ENCODE data around the gene SH3TC2.
A peak's percentile ranks its signal among the peaks of the same experiment; 100 is the strongest.

SH3TC2 gene

DNA sequence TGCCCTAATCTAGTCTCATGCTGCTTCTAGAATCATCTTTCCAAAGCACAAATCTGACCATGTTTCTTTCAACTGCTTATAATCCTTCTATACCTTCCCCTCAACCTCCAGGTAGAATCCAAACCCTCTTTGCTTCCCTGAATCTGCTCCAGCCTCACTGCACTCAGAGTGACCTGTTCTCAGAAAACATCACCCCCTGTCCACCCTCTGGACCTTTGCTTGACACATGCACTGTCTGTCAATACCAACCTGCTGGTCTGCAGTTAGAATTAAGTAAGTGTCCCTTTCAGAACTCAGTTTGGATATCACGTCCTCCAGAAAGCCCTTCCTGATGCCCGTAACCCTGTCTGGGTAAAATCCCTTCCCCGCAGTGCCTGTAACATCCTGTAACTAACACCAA lies 63.1 kb downstream of the SH3TC2 start:
- no peak for DNase-seq (ENCODE audit: low spot score)

DNA sequence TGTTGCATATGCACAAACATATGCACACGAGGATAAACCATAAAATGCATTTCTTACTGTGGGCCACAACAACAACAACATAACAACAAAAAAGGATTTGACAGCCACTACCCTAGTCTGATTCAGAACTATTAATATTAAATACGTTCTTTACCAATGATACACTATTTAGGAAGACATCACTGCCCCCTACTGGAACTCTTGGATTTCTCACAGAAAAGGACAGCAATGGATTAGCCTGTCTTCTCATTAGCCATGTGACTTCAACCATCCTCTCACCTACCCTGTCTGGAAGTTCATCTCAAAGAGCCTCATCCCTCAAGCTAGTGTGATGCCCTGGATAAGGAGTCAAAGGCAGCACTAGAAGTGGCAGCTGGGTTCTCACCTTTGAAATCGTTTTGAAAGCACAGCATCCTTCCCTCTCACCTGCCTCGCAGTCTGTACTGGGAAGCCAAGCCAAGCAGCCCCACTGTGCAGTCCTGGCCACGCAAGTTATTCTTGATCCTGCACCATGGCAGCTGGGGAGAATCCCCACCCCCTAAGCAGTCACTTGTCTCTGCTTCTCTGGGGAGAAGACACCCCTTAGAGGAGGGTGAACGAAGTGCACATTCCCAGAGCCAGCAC lies 64.6 kb downstream of the SH3TC2 start:
- DNase-seq (ENCODE audit: low spot score): peak; percentile 33

DNA sequence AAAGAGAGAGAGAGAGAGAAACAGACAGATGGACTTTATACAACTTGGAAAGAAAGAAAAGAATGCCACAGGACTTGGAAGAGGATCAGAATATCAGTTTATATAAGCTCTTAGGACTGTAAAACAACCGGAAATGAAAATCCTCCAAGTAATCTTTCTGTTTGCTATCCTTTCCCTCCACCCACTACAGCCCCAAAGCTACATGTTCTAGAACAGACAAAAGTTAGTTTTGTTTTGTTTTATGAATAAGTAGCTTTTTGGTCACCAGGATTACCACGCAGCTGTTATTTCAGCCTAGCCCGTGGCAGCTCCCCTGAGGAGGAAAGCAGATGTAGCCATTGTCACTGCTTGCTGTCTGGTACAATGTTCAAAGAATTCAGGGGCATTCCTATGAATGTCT lies 66.6 kb downstream of the SH3TC2 start:
- DNase-seq (ENCODE audit: low spot score): no peak

GRCh38 chr5:148995791-148996190 lies 67.1 kb downstream of the SH3TC2 start:
- no peak for DNase-seq (ENCODE audit: low spot score)

DNA sequence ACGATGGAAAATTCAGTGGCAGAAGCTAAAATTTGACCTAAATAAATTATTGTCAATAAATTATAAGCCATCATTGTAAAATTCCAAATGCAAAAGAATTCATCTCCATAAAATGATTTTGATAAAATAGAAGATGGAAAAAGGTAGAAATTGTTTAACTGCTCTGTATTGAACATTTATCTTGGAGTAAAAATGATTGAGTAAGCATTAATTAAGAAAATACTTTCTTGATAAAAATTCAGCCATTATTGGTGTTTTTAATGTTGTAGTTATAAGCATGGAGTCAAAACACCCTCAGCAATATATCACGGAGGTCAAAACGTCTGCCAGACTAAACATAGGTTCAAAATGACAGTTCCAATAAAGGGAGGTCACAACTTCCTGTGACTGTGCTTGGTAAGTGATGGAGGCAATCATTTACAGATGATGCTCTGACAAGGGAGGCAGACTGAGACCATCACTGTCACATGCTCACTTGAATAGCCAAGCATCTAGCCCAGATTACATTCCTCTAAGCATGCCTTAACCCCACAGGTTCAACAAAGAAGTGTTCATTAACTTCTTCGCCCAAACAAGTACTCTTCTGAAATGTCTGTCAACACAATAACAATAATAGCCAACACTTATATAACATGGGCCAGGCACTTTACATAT lies 69.5 kb downstream of the SH3TC2 start:
- DNase-seq (ENCODE audit: low spot score): no peak

GRCh38 chr5:148992265-148992664 lies 70.6 kb downstream of the SH3TC2 start:
- no peak for DNase-seq (ENCODE audit: low spot score)

- DNase-seq (ENCODE audit: low spot score): peak; percentile 17
These were observed 71.3 kb downstream of the SH3TC2 start for GRCh38 chr5:148991566-148991965.

DNA sequence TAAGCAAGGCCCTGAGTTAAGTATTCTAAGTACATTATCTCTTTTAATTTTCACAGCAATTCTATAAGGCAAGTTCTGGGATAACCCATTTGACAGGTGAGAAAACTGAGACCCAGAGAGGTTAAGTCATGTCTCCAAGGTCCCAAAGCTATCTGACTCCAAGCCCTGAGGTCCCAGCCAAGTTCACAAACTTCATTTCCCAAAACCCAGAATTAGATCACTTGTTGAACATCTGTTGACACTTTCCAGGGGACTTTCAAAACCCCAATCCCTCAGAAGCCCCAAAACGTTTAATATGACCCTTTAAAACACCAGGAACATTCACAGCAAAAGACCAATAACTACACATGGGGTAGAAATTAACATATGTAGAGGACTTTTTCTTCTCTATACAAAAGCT lies 72.0 kb downstream of the SH3TC2 start:
- DNase-seq (ENCODE audit: low spot score): no peak

- no peak for DNase-seq (ENCODE audit: low spot score)
These were observed 73.3 kb downstream of the SH3TC2 start for GRCh38 chr5:148989567-148989966.

DNA sequence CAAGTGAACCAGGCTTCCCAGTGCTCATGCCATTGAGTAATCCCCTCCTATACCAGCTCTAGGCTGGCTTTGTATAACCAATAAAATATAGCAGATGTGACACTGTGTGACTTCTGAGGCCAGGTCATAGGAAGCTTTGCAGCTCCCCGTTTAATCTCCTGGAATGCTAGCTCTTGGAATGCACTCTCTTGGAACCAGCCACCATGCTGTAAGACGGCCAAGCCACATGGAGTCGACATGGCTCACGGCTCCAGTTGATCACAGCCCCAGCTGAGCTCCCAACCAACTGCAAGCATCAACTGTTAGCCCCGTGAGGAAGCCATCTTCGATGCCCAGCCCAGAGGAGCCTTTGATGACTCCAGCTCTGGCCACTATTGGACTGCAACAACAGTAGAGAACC lies 74.5 kb downstream of the SH3TC2 start:
- DNase-seq (ENCODE audit: low spot score): no peak

DNA sequence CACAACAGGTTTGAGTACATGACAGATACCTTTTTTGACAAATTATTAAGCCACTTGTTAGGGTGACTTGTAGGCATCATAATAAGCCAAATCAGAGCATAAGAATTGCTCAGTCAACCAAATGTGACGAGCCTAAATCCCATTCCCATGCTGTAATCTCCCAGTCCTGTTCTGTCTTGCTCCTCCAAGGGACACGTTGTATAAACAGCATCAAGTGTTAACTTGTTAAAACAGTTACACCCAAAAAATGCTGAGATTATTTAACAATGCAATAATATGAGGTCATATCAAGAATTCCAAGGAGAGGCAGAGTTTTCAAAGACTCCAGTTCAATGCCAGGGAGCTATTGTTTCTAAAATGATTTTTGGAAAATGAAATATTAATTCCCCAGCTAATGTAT lies 76.2 kb downstream of the SH3TC2 start:
- DNase-seq (ENCODE audit: low spot score): no peak

DNA sequence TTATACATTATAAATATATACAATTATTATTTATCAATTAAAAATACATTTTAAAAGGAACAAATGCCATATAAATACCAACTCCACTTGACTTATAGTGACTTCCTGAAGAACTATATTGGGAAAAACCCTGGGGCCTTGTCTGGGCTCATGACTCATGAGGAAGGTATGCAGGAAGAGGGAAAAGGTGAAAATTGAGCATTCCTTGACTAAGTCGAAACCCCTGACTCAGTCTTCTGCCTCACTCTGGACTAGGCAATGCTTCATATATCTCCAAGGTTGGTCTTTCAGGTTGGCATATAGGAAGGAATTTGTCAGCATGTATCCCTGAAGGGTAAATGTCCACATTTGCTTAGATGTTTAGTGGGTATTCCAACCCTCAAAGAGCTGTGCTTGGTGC lies 78.5 kb downstream of the SH3TC2 start:
- peak; percentile 62 for DNase-seq (ENCODE audit: low spot score)

DNA sequence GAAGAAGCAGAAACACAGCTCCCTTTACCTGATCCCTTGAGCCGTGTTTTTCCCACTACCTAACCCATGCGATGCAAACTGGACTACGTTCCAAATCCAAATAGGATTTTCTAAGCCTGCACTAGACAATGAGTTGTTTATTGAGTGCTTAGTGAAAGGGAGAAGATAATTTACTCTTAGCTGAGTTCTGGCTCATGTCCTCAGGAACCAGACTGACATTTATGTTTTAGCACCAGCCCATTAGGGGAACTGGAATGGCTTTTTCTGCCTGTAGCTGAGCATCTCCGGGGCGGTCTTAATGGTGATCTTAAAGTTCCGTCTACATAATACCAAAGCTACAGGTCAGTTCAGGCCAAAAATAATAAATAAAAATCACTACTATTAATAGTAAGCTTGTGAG lies 81.5 kb downstream of the SH3TC2 start:
- DNase-seq (ENCODE audit: low spot score): no peak

GRCh38 chr5:148980731-148981130 lies 82.1 kb downstream of the SH3TC2 start:
- DNase-seq (ENCODE audit: low spot score): no peak

GRCh38 chr5:148979083-148979723 lies 83.7 kb downstream of the SH3TC2 start:
- no peak for DNase-seq (ENCODE audit: low spot score)

DNA sequence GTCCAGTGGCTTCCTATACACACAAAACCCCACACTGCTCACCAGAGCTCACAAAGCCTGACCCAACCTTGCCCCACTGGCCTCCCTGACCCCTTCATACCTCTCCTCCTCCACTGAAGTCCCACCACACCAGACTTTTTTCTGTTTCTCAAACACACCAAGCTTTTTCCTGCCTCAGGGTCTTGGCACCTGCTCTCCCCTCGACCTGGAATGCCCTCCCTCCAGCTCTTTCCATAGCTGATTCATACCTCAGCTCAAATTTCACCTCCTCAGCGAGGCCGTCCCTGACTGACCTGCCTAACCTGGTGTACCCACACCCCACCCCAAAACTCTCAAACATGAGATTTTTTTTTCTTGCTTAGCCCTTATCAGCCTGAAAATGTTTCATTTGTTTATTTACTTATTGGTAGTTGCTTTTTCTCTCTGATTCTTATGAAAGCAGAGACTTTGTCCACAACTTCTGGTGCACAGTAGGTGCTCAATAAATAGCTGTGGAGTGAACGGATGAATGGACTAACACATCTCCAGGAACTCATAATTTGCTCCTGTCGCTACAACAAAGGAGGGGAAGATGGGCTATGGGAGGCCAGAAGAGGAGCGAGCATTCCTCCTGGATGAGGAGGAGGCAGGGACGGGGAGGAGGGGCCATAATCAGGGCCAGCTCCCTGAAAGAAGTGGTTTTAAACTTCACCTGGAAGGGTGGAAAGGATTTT lies 84.3 kb downstream of the SH3TC2 start:
- no peak for DNase-seq (ENCODE audit: low spot score)

DNA sequence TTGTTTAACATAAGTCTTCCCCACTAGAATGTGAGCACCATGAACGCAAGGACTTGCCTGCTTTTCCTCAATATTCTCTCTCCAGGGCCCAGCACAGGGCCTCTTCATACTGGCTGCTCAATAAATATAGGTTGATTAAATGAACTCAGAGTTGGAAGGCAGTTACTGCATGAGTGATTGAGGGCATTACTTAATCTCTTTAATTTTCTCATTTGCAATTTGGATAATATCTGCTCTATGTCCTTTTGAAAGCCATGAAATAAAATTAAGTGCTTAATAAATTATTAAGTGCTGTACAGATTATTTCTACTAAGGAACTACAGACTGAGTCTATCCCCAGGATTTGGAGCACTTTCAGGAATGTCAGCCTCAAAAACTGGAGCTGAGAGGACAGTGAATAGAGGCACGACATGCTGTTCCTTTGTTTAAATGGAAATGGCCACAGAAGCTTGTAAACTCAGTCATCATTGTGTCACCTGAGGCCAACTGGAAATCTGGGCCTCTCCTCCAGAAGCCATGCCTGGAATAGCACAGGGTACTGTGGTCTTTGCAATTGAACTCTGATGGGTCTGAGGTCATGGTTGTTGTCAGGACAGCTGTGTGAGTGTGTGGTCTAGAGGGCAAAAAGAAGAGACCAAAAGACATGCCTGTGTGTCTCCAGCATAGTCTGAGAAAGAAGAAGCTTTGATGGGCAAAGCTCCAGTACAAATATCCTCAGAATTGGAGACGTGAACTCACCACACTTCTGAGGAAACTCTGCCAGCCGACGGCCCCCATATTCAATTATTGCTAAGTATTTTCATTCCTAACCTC lies 86.1 kb downstream of the SH3TC2 start:
- no peak for DNase-seq (ENCODE audit: low spot score)

DNA sequence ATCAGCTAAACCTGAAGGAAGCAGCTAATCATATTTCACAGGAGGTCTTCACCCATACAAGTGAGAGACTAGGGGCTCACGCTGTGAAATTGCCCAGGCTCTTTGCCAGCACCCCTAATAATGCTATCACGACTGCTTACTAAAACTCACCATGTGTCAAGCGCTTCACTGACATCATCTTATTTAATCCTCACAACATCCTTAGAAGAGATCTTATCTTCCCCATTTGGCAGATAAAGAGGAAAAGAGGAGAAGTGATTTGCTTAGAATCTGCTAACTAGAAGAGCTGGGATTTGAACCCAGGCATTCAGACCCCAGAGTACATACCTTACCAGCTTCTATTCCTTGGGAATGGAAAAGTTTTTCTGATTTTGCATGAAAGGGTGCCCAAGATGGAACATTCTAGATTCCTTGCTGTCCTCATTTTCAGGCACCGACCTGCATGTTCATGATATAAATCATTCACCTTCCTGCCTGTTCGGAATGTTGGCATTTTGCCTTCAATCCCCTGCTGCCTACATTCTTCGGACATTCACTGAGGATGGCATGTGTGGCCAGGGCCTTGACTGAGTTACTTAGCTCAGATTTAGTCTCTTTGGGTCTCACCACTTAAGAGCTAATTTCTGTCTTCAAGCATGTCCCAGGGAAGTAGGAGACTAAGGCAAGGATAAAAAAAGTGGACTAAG lies 88.1 kb downstream of the SH3TC2 start:
- no peak for DNase-seq (ENCODE audit: low spot score)

GRCh38 chr5:148973455-148973854 lies 89.4 kb downstream of the SH3TC2 start:
- peak; percentile 23 for DNase-seq (ENCODE audit: low spot score)

GRCh38 chr5:148972974-148973374 lies 89.9 kb downstream of the SH3TC2 start:
- DNase-seq (ENCODE audit: low spot score): peak; percentile 89

GRCh38 chr5:148972396-148972795 lies 90.5 kb downstream of the SH3TC2 start:
- no peak for DNase-seq (ENCODE audit: low spot score)

- DNase-seq (ENCODE audit: low spot score): no peak
These were observed 92.0 kb downstream of the SH3TC2 start for GRCh38 chr5:148970876-148971275.

Data from RKO (cell line).